ENCODE data around the gene NLRP9.
A peak's percentile ranks its signal among the peaks of the same experiment; 100 is the strongest.

NLRP9 gene

DNA sequence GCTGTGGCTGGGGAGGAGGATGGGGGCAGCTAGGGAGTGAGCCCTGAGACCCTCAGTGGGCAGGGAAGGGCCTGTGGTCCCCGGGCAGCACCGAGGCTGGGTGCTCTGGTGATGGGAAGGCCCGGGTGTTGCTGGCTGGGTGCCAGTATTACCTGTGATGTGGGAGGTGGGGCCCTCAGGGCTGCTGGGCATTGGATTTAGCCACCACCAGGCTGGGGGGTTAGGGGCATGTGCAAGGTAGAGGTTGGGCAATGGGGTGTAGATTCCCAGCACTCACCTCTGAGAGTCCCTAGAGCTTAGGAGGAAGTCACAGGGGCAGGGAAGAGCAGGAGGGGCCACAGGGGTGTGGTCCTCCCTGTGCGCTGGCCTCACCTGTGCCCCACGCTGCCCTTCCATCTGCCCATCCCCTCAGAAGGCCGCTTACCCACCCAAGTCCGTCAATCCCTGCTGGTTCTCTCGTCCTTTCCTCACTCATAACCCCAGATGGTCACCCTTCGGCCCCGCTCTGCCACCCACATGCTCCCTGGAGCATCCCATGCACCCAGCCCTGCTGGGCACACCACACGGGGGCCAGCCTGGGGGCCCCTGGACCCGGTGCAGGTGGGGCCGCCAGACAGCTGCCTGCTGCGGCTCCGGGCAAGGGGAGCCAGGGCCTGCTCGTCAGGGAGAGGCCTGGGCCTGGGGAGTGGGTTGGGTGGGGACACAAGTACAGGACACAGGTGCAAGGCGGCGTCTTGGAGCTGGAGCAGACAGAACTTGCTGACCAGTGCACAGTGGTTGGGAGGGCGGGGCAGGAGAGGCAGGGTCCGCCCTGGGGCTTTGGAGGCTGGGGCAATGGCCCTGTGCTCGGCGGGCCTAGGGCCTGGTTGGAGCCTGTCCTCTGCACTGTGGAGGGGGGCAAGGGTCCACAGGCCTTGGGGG lies 50.7 kb downstream of the NLRP9 start:
- TF ChIP-seq ZNF274 (IDR thresholded peaks at IDR 0.05; ENCODE audit: low read depth, low read length) = no peak
- no peak overlapping the region for H3K4me3 ChIP-seq (ENCODE audit: low read length)

DNA sequence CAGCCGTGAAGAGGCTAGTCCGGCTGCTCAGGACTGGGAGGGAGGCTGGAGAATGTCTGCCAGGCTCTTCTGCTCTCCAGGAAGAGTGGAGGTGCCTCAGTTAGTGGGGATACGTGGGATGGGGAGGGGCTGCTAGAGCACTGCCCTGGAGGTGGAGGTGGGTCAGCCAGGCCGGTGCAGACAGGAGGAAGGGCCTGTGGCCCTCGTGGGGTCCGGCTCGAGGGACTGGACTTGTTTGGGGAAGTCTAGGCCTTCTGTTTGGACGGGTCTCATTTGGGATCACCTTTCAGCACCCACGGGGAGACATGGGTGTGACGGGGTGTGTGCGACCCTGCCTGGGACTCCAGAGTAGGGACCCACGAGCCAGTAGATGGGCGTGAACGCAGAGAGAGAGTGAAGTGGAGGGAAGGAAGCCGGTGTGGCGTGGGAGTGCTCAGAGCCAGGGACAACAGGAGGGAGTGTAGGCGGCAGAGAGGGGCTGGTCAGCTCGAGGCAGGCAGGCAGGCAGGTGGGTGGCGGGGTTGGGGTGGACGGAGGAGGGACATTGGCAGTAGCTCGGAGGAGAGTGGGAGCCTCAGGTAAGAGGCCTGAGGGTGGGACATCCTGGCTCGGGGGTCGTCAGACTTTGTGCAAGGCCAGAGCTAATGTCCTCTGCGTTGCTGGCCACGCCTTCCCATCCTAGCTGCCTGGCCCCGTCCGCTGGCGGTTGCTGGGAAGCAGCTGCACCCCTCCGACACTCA lies 51.7 kb downstream of the NLRP9 start:
- no peak for TF ChIP-seq ZNF274 (IDR thresholded peaks at IDR 0.05; ENCODE audit: low read depth, low read length)
- no peak overlapping the region for H3K4me3 ChIP-seq (ENCODE audit: low read length)

DNA sequence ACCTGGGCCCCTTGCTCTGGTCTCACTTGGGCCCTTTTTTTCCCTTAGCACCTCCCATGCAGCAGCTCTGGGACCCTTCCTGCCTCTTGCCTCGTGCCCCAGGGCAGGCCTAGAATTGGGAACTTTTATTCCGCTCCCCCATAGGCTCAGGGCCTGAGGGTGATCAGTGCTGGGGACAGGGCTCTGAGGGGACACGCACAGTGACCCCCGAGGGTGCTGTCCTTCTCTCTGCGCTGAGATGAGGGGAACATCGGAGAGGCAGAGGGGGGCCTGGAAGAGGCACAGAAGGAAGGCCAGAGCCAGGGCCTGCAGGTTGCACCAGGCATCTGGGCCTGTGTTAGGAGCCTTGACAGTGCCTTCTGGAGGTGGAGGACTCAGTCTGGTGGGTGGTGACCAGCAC lies 52.4 kb downstream of the NLRP9 start:
- TF ChIP-seq ZNF274 (IDR thresholded peaks at IDR 0.05; ENCODE audit: low read depth, low read length) = no peak

DNA sequence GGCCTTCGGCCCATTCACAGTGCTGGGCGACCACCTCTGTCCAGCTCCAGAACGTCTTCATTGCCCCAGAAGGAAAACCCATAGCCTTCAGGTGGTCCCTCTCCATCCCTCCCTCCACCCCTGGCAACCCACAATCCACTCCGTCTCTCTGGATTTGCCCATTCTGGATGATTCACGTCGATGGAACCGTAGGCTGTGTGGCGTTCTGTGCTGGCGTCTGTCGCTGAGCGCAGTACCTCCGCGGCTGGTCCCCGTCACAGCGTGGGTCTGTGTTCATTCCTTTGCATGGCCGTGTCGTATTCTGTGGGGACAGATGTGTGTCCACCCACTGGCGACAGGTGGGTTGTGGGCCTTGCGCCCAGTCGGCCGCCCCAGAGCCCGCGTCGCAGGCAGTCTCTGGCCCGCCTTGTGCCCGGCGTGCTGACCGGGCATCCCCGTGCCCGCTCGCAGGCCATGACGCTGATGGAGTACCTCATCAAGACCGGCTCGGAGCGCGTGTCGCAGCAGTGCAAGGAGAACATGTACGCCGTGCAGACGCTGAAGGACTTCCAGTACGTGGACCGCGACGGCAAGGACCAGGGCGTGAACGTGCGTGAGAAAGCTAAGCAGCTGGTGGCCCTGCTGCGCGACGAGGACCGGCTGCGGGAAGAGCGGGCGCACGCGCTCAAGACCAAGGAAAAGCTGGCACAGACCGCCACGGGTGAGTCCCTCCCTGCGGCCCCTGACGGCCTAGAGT lies 53.1 kb downstream of the NLRP9 start:
- no peak for TF ChIP-seq ZNF274 (IDR thresholded peaks at IDR 0.05; ENCODE audit: low read depth, low read length)
- no peak overlapping the region for H3K4me3 ChIP-seq (ENCODE audit: low read length)

More for the DNA sequence above, 52.4 kb downstream of the NLRP9 start:
- H3K4me3 ChIP-seq (ENCODE audit: low read length) = no peak overlapping the region

DNA sequence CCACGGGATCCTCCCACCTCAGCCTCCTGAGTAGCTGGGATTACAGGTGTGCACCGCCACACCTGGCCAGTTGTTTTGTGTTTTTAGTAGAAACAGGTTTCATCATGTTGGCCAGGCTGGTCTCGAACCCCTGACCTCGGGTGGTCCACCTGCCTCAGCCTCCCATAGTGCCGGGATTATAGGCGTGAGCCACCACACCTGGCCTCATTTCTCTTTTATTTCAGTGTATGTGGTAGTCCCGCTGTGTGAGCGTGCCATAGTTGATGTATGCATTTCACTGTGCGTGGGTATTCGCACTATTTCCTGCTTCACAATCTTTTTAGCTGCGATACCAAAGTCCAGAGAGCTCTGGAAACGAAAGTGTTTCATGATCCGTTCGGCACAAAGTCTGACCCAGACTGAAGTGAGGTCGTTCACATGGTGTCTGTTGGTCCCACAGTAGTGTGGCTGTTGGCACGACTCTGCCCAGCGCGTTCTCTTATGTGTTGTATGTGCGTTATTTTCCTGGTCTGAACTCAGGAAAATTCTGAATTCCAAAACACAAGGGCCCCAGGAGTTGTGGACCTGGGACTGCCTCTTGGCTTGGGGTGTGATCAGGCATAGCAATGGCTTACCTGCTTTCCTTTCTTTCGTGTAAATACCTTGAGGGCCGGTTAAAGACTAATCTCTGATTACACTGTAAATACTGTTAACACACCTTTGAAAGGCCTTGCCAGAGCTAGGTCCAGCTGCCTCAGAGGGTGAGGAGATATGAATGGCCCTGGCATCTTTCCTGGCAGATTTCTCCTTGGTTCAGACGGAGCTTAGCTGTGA lies 54.5 kb downstream of the NLRP9 start:
- H3K4me3 ChIP-seq (ENCODE audit: low read length) = no peak overlapping the region
- no peak for TF ChIP-seq ZNF274 (IDR thresholded peaks at IDR 0.05; ENCODE audit: low read depth, low read length)

- TF ChIP-seq ZNF274 (IDR thresholded peaks at IDR 0.05; ENCODE audit: low read depth, low read length) = no peak
- H3K4me3 ChIP-seq (ENCODE audit: low read length) = no peak overlapping the region
Observed at GRCh38 chr19:55681131-55682092, 56.8 kb downstream of the NLRP9 start.

- TF ChIP-seq ZNF274 (IDR thresholded peaks at IDR 0.05; ENCODE audit: low read depth, low read length) = no peak
- no peak overlapping the region for H3K4me3 ChIP-seq (ENCODE audit: low read length)
Observed at GRCh38 chr19:55680339-55681130, 57.7 kb downstream of the NLRP9 start.

- TF ChIP-seq ZNF274 (IDR thresholded peaks at IDR 0.05; ENCODE audit: low read depth, low read length) = no peak
- no peak overlapping the region for H3K4me3 ChIP-seq (ENCODE audit: low read length)
Observed at GRCh38 chr19:55679343-55680257, 58.6 kb downstream of the NLRP9 start.

DNA sequence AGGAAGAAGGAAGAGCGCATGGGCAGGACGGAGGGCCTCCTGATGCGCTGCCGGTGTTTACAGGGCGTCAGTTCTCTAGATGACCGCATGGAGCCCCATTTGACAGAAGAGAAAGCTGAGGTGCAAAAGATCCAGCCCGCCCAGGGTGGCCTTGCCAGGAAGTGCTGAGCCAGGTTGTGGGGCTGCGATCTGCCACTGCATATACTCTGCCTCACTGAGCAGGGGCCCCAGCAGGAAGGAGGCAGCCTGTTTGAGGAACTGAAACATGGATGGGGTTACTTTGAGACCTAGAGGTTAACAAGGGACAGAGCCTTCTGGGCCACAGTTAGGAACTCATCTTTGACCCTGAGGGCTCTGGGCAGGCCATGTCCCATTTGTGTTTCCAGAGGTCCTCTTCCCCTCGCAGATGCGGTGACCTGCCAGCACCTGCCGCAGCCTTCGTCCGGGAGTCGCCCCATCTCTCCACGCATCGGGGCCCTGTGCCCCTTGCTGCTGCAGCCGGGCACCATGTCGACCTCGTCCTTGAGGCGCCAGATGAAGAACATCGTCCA lies 60.0 kb downstream of the NLRP9 start:
- no peak for TF ChIP-seq ZNF274 (IDR thresholded peaks at IDR 0.05; ENCODE audit: low read depth, low read length)
- peak overlapping the region; percentile 84; the same call in 1 of the 2 replicates for H3K4me3 ChIP-seq (ENCODE audit: low read length)

- peak overlapping the region; percentile 84; the same call in 1 of the 2 replicates for H3K4me3 ChIP-seq (ENCODE audit: low read length)
- no peak for TF ChIP-seq ZNF274 (IDR thresholded peaks at IDR 0.05; ENCODE audit: low read depth, low read length)
Observed at GRCh38 chr19:55677572-55678028, 60.6 kb downstream of the NLRP9 start.
